HFFc6 (cell line): ENCODE results near the gene PPIL6. TPM values are rescaled to one million over a fixed set of nuclear protein-coding genes. Genes with fewer than 3 reads are reported as not detected.

Experiments
- DNase-seq: peaks from one replicate; pipeline ENCODE4 v3.0.0-alpha.2; 2018
- H3K27ac Mint-ChIP-seq: 2 replicates; pipeline ENCODE4 v1.8.0; 2020; ENCODE audit warnings: mild to moderate bottlenecking, mixed read lengths
- H3K27me3 Mint-ChIP-seq: 2 replicates; pipeline ENCODE4 v1.8.0; 2021; ENCODE audit warnings: mild to moderate bottlenecking, moderate library complexity, mixed read lengths; ENCODE audit not compliant: insufficient read depth
- H3K36me3 Mint-ChIP-seq: 2 replicates; pipeline ENCODE4 v1.8.0; 2021; ENCODE audit warnings: low read depth, mixed read lengths
- H3K4me1 Mint-ChIP-seq: 2 replicates; pipeline ENCODE4 v1.8.0; 2020; ENCODE audit warnings: low read depth, mixed read lengths
- H3K4me3 Mint-ChIP-seq: 2 replicates; pipeline ENCODE4 v1.8.0; 2020; ENCODE audit warnings: mild to moderate bottlenecking, moderate library complexity, mixed read lengths
- H3K9me3 Mint-ChIP-seq: 2 replicates; pipeline ENCODE4 v1.8.0; 2020; ENCODE audit warnings: mild to moderate bottlenecking, mixed read lengths
- CTCF ChIP-seq: fragments of 200-600 bp; sonication (generic); IDR thresholded peaks from 2 replicates; pipeline ENCODE4 v1.5.0; 2021; ENCODE audit warnings: antibody characterized with exemption, mild to moderate bottlenecking
- total RNA-seq, 6 experiments: library from RNA; stranded (reverse); fragmentation: NEBNext Ultra II Directional; extraction: Animal tissue kit (Norgen Biotek cat#: 25700); gene quantifications; 2 replicates in 1 of 6; 3 replicates in 5 of 6; pipeline ENCODE4 v1.2.3, GENCODE V29; 2021

The PPIL6 gene
- total RNA-seq, 6 experiments from 2014 or later: 0.21 to 0.53 (median 0.43) TPM; not detected in 1

DNA sequence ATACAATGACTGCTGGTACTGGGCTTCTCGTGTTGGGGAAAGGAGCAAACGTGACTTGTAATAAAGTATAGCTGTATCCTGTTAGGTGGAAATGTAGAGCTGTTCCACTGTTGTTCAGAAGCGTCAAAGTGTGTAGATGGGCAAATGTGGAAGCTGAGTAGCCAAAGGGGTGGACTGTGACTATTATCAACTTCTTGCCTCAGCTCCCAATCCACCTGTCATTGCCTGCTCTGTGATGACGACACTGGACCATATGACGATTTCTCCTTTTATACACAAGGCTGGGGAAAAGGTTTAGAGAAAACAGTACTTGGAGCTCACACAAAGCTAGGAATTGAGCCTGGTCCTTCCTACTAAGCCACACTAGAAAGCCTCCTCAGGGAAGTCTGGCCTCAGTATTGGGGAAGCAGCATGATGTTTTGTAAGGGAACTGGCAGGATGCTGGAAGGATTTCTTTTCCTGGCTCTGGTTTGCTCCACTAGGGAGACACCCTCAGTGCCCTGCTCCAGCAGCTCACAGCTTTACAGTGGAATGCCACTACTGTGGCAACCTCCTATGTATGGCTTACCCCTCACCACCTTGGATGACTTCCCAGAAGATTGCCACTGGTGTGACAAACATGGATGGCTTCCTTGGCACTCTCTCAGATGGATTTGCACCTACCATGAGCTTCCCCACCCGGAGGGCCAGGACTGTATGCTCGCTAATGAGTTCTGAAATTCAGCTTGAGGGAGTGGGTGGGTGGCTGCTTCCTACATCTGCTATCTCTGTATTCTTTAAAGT lies 78.1 kb downstream of the PPIL6 start:
- DNase-seq: no peak
- H3K9me3 Mint-ChIP-seq: no peaks in the 10 kb centered on the region
- no peaks in the 10 kb centered on the region for H3K4me1 Mint-ChIP-seq
- no peaks in the 10 kb centered on the region for H3K27me3 Mint-ChIP-seq
- H3K36me3 Mint-ChIP-seq: peaks cover 76% of the 10 kb centered on the region
- H3K27ac Mint-ChIP-seq: no peak overlapping the region
- H3K4me3 Mint-ChIP-seq: no peak overlapping the region
- TF ChIP-seq CTCF: no peak

DNA sequence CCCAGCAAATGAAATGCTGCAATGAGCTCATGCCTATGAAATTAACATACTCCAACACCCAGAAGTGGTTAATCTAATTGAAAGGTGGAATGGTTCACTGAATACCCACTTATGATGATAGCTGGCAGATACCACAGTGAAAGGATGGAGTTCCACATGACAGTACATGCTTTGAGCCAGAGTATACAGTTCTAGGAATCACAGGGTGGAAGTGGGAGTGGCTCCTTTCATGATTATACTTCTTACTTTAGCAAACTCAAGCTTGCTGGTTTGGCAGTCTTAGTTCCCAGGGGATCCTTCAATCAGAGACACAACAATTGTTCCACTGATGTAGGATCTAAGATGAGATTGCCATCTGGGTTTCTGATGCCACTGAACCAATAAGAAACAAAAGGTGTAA lies 79.6 kb downstream of the PPIL6 start:
- TF ChIP-seq CTCF: no peak
- Mint-ChIP-seq H3K9me3 (peaks cover 5% of the 10 kb centered on the region; the same call in 1 of the 2 replicates), H3K27ac (no peak overlapping the region), H3K4me1 (no peaks in the 10 kb centered on the region), H3K4me3 (no peak overlapping the region), H3K36me3 (peaks cover 84% of the 10 kb centered on the region), H3K27me3 (no peaks in the 10 kb centered on the region)
- DNase-seq: no peak

GRCh38 chr6:109360281-109360680 lies 80.1 kb downstream of the PPIL6 start:
- no peak overlapping the region for H3K27ac Mint-ChIP-seq
- DNase-seq: no peak
- H3K27me3 Mint-ChIP-seq: no peaks in the 10 kb centered on the region
- TF ChIP-seq CTCF: no peak
- peaks cover 5% of the 10 kb centered on the region; the same call in 1 of the 2 replicates for H3K9me3 Mint-ChIP-seq
- peaks cover 84% of the 10 kb centered on the region for H3K36me3 Mint-ChIP-seq
- no peaks in the 10 kb centered on the region for H3K4me1 Mint-ChIP-seq
- H3K4me3 Mint-ChIP-seq: no peak overlapping the region

- no peak for TF ChIP-seq CTCF
- H3K36me3 Mint-ChIP-seq: peaks cover 74% of the 10 kb centered on the region
- peaks cover 5% of the 10 kb centered on the region; the same call in 1 of the 2 replicates for H3K9me3 Mint-ChIP-seq
- H3K4me1 Mint-ChIP-seq: no peaks in the 10 kb centered on the region
- no peaks in the 10 kb centered on the region for H3K27me3 Mint-ChIP-seq
- H3K4me3 Mint-ChIP-seq: no peak overlapping the region
- no peak for DNase-seq
- no peak overlapping the region for H3K27ac Mint-ChIP-seq
Observed at GRCh38 chr6:109359248-109359647, 81.2 kb downstream of the PPIL6 start.

DNA sequence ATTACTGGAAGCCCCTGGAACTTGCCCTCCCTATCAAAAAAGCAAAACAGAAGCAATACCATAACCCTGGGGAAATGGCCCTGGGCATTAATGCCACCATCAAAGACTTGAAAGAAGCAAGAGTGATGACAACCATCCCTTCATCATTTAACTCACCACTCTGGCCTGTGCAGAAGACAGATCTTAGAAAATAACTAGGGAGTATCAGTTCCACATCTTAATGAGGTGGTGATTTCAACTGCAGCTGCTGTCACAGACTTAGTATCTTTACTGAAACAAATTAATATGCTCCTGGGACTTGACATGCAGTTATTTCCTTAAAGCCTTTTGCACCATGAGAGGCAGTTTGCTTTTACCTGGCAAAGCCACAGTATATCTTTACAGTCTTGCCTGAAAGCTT lies 82.2 kb downstream of the PPIL6 start:
- Mint-ChIP-seq H3K27me3 (no peaks in the 10 kb centered on the region), H3K36me3 (peaks cover 68% of the 10 kb centered on the region), H3K27ac (no peak overlapping the region), H3K9me3 (peaks cover 5% of the 10 kb centered on the region; the same call in 1 of the 2 replicates), H3K4me1 (peaks cover 1% of the 10 kb centered on the region; the same call in 1 of the 2 replicates), H3K4me3 (no peak overlapping the region)
- no peak for DNase-seq
- TF ChIP-seq CTCF: no peak
